GM12878 (cell line): ENCODE measurements around the gene C1D.

Experiments
- CEBPB ChIP-seq, 2 experiments: fragments of 150-350 bp in 1 of 2; IDR thresholded peaks; 2 replicates each; pipeline ENCODE4 v1.6.1; 2012 to 2014; ENCODE audit warnings: low read depth in 2 of 2, low read length in 2 of 2, borderline replicate concordance in 1 of 2, inconsistent platforms in 1 of 2
- ESRRA ChIP-seq: IDR thresholded peaks from 2 replicates; pipeline ENCODE4 v1.6.1; 2012; ENCODE audit warnings: mild to moderate bottlenecking, low read length, improper control_type of control experiment
- HCFC1 ChIP-seq: fragments of 150-350 bp; IDR thresholded peaks from 2 replicates; pipeline ENCODE4 v1.6.1; 2014; ENCODE audit warnings: low read length
- POLR2AphosphoS2 ChIP-seq: IDR thresholded peaks from 2 replicates; pipeline ENCODE4 v1.6.1; 2011; ENCODE audit warnings: low read depth, mild to moderate bottlenecking, low read length, improper control_type of control experiment, moderate library complexity
- RAD21 ChIP-seq: IDR thresholded peaks from 2 replicates; pipeline ENCODE4 v1.6.1; 2011; ENCODE audit warnings: mild to moderate bottlenecking, low read depth, low read length, moderate library complexity; ENCODE audit not compliant: insufficient read depth
- TF ChIP-seq, protein P1 (sequence below): fragments of 450-650 bp; formaldehyde crosslinking; IDR thresholded peaks from 2 replicates; pipeline ENCODE4 v1.4.0; 2022; ENCODE audit warnings: mild to moderate bottlenecking, moderate library complexity
- TF ChIP-seq, protein P2 (sequence below): IDR thresholded peaks from 2 replicates; pipeline ENCODE4 v1.6.1; 2012; ENCODE audit warnings: low read length, inconsistent platforms

DNA sequence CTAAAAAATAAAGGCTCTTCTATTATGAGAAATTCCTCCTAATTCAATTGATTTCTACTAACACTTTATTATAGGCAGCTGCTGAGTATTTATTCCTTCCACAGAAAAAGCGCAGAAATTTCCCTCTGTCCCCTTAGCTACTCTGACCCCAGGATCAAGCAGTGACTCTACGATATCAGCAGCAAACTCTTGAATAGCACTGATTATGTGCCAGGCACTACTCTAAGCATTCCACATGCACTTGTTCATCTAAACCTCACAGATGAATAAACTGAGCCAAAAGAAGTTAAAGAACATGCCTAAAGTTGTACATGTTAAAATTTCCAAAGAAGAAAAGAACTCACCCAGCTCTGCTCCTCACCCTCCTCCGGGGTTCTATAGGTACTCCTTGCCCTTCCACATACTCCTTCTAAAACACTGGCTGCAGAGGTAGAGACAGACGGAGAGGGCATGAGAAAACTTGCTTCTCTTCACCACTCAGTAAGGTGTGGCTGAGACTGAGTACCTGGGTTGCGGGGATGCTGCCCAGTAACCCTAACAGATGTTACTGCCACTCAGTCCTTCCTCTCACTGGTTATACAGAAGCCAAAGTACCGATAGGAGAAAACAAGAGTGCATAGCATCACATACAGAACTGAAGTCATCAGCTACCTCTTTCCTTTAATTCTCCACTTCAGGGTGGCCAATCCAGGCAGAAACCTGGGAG is 9.9 kb downstream of the C1D start:
- TF ChIP-seq HCFC1 = no peak
- no peak for TF ChIP-seq RAD21
- no peak for TF ChIP-seq POLR2AphosphoS2
- no peak for TF ChIP-seq ESRRA
- no peak for TF ChIP-seq CEBPB (IDR thresholded peaks at IDR 0.05; ENCODE audit: borderline replicate concordance in 1 of 2, low read depth in 2 of 2, low read length in 2 of 2)
- TF ChIP-seq, protein P1, sequence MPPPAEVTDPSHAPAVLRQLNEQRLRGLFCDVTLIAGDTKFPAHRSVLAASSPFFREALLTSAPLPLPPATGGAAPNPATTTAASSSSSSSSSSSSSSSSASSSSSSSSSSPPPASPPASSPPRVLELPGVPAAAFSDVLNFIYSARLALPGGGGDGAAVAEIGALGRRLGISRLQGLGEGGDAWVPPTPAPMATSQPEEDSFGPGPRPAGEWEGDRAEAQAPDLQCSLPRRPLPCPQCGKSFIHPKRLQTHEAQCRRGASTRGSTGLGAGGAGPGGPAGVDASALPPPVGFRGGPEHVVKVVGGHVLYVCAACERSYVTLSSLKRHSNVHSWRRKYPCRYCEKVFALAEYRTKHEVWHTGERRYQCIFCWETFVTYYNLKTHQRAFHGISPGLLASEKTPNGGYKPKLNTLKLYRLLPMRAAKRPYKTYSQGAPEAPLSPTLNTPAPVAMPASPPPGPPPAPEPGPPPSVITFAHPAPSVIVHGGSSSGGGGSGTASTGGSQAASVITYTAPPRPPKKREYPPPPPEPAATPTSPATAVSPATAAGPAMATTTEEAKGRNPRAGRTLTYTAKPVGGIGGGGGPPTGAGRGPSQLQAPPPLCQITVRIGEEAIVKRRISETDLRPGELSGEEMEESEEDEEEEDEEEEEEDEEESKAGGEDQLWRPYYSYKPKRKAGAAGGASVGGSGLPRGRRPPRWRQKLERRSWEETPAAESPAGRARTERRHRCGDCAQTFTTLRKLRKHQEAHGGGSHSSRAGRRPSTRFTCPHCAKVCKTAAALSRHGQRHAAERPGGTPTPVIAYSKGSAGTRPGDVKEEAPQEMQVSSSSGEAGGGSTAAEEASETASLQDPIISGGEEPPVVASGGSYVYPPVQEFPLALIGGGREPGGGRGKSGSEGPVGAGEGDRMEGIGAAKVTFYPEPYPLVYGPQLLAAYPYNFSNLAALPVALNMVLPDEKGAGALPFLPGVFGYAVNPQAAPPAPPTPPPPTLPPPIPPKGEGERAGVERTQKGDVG = no peak
- TF ChIP-seq, protein P2, sequence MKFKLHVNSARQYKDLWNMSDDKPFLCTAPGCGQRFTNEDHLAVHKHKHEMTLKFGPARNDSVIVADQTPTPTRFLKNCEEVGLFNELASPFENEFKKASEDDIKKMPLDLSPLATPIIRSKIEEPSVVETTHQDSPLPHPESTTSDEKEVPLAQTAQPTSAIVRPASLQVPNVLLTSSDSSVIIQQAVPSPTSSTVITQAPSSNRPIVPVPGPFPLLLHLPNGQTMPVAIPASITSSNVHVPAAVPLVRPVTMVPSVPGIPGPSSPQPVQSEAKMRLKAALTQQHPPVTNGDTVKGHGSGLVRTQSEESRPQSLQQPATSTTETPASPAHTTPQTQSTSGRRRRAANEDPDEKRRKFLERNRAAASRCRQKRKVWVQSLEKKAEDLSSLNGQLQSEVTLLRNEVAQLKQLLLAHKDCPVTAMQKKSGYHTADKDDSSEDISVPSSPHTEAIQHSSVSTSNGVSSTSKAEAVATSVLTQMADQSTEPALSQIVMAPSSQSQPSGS = no peak
